H54 (cell line): ENCODE data around the gene ULK4.
"Not testable (repeated sequence)": the region's sequence is repeated elsewhere in the genome, so short reads cannot be mapped to it uniquely, and the experiment has no call there.

Experiments used
- DNase-seq: peaks from one replicate; pipeline ENCODE4 v3.0.0; 2011; ENCODE audit warnings: low spot score, mixed read lengths; ENCODE audit not compliant: insufficient read length
- FAIRE-seq: peaks from 3 replicates; lab custom pipeline; 2011; peaks lifted over from hg19 to GRCh38; lab: Jason Lieb, UNC
- POLR2A ChIP-seq: IDR thresholded peaks from 2 replicates; pipeline ENCODE4 v1.6.1; 2011; ENCODE audit warnings: low read depth, mild to moderate bottlenecking, low read length

ULK4 gene

DNA sequence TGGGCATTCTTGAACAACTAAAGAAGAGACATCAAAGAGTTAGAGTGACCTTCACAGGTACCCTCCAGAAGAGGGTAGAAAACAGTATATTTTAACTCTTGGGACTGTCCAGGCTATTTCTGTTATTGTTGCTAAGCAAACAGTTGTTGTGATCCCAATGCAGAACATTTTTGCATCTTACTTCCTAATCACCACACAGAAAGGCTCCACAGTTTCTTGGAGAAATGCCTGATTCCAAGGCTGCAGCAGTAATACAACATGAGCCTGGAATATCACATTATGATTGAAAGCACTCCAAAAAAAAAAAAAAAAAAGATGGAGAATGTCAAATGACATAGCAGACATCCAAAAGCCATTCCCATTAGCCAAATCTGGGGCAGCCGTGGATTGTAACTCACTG, 567.0 kb downstream of the ULK4 start:
- no peak for TF ChIP-seq POLR2A
- no peak for DNase-seq
- FAIRE-seq = no peak

DNA sequence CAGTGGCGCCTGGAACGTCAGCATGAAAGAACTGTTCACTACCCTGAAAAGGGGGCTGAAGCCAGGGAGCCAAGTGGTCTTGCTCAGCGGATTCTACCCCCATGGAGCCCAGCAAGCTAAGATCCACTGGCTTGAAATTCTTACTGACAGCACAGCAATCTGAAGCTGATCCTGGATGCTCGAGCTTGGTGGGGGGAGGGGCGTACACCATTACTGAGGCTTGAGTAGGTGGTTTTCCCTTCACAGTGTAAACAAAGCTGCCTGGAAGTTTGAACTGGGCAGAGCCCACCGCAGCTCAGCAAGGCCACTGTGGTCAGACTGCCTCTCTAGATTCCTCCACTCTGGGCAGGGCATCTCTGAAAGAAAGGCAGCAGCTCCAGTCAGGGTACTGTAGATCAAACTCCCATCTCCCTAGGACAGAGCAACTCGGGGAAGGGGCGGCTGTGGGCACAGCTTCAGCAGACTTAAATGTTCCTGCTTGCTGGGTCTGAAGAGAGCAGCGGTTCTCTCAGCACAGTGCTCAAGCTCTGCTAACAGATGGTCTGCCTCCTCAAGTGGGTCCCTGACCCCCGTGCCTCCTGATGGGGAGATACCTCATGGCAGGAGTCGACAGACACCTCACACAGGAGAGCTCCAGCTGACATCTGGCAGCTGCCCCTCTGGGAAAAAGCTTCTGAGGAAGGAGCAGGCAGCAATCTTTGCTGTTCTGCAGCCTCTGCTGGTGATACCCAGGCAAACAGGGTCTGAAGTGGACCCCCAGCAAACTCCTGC, 591.0 kb downstream of the ULK4 start:
- DNase-seq, FAIRE-seq: not testable (repeated sequence)

DNA sequence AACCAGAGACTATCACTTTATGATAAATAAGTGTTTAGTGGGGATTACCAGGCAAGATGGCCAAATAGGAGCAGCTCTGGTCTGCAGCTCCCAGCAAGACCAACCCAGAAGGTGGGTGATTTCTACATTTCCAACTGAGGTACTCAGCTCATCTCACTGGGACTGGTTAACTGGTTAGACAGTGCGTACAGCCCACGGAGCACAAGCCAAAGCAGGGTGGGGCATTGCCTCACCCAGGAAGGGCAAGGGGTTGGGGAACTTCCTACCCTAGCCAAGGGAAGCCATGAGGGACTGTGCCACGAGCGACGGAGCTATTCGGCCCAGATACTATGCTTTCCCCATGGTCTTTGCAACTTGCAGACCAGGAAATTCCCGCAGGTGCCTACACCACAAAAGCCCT, 591.6 kb downstream of the ULK4 start:
- no peak for DNase-seq
- TF ChIP-seq POLR2A = no peak
- no peak for FAIRE-seq

- TF ChIP-seq POLR2A = no peak
- FAIRE-seq (no peak), DNase-seq (no peak)
Observed at GRCh38 chr3:41369838-41370237, 592.1 kb downstream of the ULK4 start.

DNA sequence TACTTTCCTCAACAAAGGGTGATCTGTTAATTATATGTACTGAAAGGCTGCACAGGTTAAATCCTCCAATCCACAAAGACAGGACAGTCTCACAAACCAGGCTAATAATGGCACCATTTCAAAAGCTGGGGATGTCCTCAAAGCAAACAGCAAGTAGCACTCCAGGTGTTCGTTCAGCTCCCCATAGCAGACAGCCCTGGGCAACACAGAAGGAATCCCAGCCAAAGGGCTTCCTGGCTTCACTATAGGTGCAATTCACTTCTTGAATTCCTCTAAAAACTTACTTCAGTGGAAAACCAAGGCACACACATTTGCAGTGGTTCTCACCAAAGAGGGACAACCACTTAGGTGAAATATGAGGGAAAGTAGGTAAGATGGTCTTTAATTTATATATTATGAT, 595.9 kb downstream of the ULK4 start:
- DNase-seq = no peak
- no peak for TF ChIP-seq POLR2A
- FAIRE-seq = no peak

GRCh38 chr3:41364736-41365135, 597.2 kb downstream of the ULK4 start:
- DNase-seq (no peak), FAIRE-seq (no peak)
- no peak for TF ChIP-seq POLR2A

DNA sequence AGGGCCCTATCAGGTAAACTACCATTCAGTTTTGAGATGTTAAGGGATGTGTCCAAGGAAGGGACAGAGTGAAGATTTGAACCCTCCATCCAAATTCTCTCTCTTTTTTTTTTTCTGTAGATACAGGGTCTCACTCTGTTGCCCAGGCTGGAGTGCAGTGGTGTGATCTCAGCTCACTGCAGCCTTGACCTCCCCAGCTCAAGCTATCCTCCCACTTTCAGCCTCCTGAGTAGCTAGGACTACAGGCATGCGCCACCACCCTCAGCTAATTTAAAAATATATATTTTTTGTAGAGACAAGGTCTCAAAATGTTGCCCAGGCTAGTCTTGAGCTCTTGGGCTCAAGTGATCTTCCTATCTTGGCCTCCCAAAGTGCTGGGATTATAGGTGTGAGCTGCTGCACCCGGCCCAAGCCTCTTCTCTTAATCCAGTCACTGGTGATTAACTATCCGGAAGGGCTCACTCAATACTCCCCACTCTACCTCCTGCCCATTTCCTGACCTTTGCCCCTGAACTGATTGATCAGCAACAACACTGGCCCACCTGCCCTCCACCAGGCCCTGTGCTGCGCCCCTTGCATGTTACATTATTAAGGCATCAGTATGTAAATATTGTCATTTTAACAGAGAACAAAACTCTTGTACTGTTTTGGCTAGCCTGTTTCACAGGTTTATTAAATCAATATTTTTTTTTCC, 597.9 kb downstream of the ULK4 start:
- no peak for FAIRE-seq

GRCh38 chr3:41362638-41363559, 599.0 kb downstream of the ULK4 start:
- no peak for TF ChIP-seq POLR2A
- peak; percentile 6 for FAIRE-seq
- DNase-seq = no peak

More for the DNA sequence above, 597.9 kb downstream of the ULK4 start:
- no peak for DNase-seq
- no peak for TF ChIP-seq POLR2A

- no peak for TF ChIP-seq POLR2A
- DNase-seq (no peak), FAIRE-seq (no peak)
Observed at GRCh38 chr3:41357271-41357670, 604.6 kb downstream of the ULK4 start.

DNA sequence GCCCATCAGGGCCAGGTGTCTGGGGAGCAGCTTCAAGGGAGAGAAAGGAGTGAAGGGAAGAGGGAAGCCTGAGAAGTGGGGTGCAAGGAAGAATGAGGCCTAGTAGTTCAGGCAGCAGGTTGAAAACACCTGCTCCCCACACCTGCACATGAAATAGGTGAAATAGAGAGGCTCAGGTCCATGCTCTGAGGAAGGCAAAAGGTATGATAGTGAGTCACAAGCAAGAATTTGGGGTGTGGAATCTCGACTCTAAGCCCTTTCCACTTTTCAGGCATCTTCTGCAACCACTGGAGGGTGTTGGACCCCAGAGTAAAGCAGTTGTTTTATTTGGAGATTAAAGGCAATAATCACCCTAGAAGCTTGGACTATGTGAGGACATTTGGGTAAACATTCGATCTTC, 605.1 kb downstream of the ULK4 start:
- FAIRE-seq (no peak), DNase-seq (no peak)
- no peak for TF ChIP-seq POLR2A

DNA sequence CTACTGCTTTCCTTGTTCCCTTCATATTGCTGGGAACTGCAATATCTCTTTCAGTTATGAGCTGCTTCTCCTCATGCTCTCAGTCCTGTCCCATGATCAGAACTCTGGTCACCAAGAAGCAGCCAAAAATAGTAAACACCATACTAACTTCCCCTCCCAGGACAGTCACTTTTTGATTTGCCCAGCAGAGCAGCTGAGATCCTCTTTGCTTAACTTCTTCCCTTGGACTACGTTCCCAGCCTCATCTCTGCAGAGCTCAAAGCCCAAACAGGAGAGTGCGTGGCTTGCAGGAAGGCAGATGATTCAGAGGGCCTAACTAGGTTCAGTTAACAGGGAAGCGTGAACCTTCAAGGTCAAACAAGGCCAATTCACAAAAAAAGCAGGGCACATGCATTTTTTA, 609.4 kb downstream of the ULK4 start:
- TF ChIP-seq POLR2A = no peak
- FAIRE-seq (no peak), DNase-seq (no peak)

DNA sequence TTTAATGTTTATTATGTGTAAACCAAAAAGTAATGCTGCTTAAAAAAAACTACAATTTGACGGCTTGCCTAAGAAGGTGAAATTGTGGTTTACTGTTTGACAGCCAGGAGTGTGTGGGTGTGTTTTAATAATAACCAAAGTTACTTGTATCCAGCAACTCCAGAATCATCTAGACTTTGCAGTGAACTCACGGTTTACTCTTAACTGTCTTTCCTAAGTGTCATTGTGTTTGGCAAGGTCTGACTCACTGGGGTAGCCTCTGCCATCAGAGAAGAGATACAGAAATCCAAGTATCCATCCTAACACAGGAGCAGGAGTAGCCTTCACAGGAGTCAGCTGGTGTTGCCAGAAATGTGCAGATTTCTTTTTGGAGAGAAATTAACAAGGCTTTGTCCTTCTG, 611.5 kb downstream of the ULK4 start:
- DNase-seq (no peak), FAIRE-seq (no peak)
- TF ChIP-seq POLR2A = no peak

DNA sequence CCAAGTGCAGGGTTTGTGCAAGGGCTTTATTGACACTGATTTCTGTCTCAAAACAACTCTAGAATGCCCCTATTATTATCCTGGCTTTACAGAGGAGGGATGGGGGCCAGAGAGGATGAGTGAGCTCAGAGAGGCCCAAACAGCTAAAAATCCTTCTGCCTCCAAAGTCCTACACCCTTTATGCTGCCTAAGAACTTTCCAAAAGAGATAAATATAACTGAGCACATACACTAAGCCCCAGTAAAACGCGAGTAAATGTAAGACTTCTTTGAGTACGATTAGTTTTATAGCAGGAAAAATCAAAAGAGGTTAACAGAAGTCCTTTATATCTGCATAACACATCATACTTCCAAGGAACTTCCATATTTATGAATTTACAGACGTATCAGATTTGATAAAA, 613.5 kb downstream of the ULK4 start:
- DNase-seq (no peak), FAIRE-seq (no peak)
- no peak for TF ChIP-seq POLR2A
